ENCODE measurements around the gene SMPX. TPM values are rescaled to one million over a fixed set of nuclear protein-coding genes. Genes with fewer than 3 reads are reported as not detected.

Gene SMPX
- total RNA-seq, 1 donor from 2014 or later, result not detected

- DNase-seq (ENCODE audit: extremely low read depth, low read depth, low spot score), result no peak
These were observed 42.1 kb downstream of the SMPX start for GRCh38 chrX:21715825-21716224.

GRCh38 chrX:21715337-21715736 lies 42.6 kb downstream of the SMPX start:
- no peak for DNase-seq (ENCODE audit: extremely low read depth, low read depth, low spot score)

GRCh38 chrX:21711848-21712197 lies 46.1 kb downstream of the SMPX start:
- no peak for DNase-seq (ENCODE audit: extremely low read depth, low read depth, low spot score)

- DNase-seq (ENCODE audit: extremely low read depth, low read depth, low spot score), result no peak
These were observed 46.6 kb downstream of the SMPX start for GRCh38 chrX:21711129-21711847.

- DNase-seq (ENCODE audit: extremely low read depth, low read depth, low spot score), result no peak
These were observed 49.8 kb downstream of the SMPX start for GRCh38 chrX:21708116-21708515.

- no peak for DNase-seq (ENCODE audit: extremely low read depth, low read depth, low spot score)
These were observed 52.7 kb downstream of the SMPX start for GRCh38 chrX:21705225-21705624.

- DNase-seq (ENCODE audit: extremely low read depth, low read depth, low spot score), result no peak
These were observed 55.2 kb downstream of the SMPX start for GRCh38 chrX:21702725-21703124.

- DNase-seq (ENCODE audit: extremely low read depth, low read depth, low spot score), result no peak
These were observed 56.9 kb downstream of the SMPX start for GRCh38 chrX:21700967-21701366.

- no peak for DNase-seq (ENCODE audit: extremely low read depth, low read depth, low spot score)
These were observed 57.6 kb downstream of the SMPX start for GRCh38 chrX:21700275-21700674.

GRCh38 chrX:21699136-21699535 lies 58.8 kb downstream of the SMPX start:
- DNase-seq (ENCODE audit: extremely low read depth, low read depth, low spot score), result no peak

GRCh38 chrX:21698272-21698671 lies 59.6 kb downstream of the SMPX start:
- no peak for DNase-seq (ENCODE audit: extremely low read depth, low read depth, low spot score)

- no peak for DNase-seq (ENCODE audit: extremely low read depth, low read depth, low spot score)
These were observed 66.4 kb downstream of the SMPX start for GRCh38 chrX:21691512-21692018.

GRCh38 chrX:21683941-21684340 lies 74.0 kb downstream of the SMPX start:
- no peak for DNase-seq (ENCODE audit: extremely low read depth, low read depth, low spot score)

GRCh38 chrX:21678048-21678612 lies 79.8 kb downstream of the SMPX start:
- no peak for DNase-seq (ENCODE audit: extremely low read depth, low read depth, low spot score)

- DNase-seq (ENCODE audit: extremely low read depth, low read depth, low spot score), result no peak
These were observed 82.0 kb downstream of the SMPX start for GRCh38 chrX:21675931-21676330.

- DNase-seq (ENCODE audit: extremely low read depth, low read depth, low spot score), result no peak
These were observed 83.3 kb downstream of the SMPX start for GRCh38 chrX:21674430-21675186.

- no peak for DNase-seq (ENCODE audit: extremely low read depth, low read depth, low spot score)
These were observed 91.2 kb downstream of the SMPX start for GRCh38 chrX:21666679-21667078.

- no peak for DNase-seq (ENCODE audit: extremely low read depth, low read depth, low spot score)
These were observed 91.7 kb downstream of the SMPX start for GRCh38 chrX:21666252-21666651.

GRCh38 chrX:21662761-21663160 lies 95.2 kb downstream of the SMPX start:
- no peak for DNase-seq (ENCODE audit: extremely low read depth, low read depth, low spot score)

GRCh38 chrX:21661316-21661715 lies 96.6 kb downstream of the SMPX start:
- DNase-seq (ENCODE audit: extremely low read depth, low read depth, low spot score), result no peak

- DNase-seq (ENCODE audit: extremely low read depth, low read depth, low spot score), result no peak
These were observed 97.8 kb downstream of the SMPX start for GRCh38 chrX:21660156-21660555.

GRCh38 chrX:21659320-21659719 lies 98.6 kb downstream of the SMPX start:
- no peak for DNase-seq (ENCODE audit: extremely low read depth, low read depth, low spot score)
